HG02885 (cell line): ENCODE data around the gene HOXB7.

ENCODE experiments used
- ATAC-seq: cut with Tn5 transposase; IDR thresholded peaks from one replicate; pipeline ENCODE4 v1.9.1; 2021; ENCODE audit warnings: mild to moderate bottlenecking; ENCODE audit not compliant: unreplicated experiment, poor library complexity

Gene HOXB7

DNA sequence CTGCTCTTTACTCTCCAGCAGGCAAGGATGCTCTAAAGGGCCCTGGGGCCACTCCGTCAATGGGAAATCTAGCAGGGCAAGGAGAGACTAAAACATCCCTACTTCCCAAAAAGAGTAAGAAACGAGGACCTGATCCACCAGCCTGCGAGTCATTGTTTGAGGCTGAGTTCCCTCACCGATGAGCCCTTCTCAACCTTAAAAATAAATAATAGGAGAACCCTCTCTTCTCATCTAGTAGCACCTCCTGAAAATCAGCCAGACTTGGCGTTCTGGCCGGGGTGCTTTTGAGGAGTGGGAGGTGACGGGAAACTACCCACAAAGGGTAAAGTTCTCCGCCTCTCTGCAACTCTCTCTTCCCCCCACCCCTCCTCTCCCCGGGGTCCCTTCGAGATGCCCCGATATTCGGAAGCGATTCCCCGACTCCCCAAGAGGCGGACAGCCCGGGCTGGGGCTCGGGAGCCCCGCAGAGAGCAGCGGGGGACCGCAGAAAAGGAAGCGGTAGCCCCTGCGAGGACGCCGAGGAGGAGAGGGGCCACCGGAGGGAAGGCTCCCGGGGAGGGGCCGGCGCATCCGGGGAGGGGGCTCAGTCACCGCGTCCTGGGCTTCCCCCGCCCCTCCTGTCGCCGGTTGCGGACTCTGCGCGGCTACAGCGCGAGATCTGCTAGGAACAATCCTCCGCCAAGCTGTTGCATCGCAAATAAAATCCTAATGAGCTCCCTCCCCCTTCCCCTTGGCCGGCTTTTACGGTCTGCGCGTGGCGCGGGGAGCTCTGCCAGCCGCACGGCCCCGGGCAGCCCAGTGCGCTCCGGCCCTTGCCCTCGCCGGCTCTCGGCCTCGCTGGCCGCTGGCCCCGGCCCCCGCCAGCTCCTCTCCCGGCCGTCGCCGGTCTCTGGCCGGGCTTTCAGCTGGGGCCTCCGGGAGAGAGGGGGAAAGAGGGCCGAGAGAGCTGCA is 14.0 kb upstream of the HOXB7 start:
- no peak for ATAC-seq

DNA sequence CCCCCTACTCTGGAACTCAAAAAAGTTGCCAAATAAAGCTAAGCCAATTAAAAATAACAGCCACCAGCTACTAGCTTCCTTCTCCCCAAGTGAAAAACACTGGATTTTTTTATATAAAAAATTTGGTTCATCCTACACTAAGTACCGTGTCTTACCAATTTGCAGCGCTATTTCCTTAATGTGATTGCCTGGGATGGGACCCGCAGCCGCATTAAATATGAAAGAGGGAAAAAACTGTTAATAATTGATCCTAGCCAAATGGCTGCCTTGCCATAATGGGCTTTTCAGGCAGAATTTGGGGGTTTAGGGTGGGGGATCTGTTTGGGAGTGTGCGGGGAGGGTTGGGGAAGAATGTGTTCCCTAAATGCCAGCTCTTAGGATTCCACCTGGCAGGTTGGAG is 13.3 kb upstream of the HOXB7 start:
- ATAC-seq = no peak

DNA sequence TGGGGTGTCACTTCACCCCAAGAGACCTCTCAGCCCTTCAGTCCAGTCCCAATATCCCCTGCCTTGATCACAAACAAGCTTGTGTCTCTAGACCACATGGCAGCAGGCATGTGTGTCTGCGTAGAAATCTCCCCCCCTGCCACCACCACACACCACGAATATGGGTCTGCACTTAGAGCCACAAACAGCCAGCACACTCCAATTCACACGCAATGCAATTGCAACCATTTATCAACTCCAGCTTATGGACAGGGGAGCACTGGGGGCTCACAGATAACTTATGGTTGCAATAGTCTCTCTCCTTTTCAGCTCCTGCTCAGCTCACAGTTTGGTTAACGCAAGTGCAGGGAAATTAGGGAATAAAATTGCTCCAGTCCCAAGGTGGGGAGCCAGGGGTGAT is 12.8 kb upstream of the HOXB7 start:
- no peak for ATAC-seq

DNA sequence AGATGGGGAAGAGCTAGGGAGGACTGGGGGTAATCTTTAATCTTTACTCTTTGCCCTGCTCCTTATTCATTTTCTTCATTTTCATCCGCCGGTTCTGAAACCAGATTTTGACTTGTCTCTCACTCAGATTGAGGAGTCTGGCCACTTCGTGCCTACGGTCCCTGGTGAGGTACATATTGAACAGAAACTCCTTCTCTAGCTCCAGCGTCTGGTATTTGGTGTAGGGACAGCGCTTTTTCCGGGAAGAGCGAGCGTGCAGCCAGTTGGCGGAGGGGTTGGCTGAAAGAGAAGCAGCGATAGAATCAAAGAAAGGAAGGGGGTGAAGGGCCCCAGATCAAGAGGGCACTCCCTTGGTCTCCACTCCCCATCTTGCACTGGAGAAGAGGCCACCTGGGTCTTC is 12.0 kb upstream of the HOXB7 start:
- ATAC-seq = no peak

DNA sequence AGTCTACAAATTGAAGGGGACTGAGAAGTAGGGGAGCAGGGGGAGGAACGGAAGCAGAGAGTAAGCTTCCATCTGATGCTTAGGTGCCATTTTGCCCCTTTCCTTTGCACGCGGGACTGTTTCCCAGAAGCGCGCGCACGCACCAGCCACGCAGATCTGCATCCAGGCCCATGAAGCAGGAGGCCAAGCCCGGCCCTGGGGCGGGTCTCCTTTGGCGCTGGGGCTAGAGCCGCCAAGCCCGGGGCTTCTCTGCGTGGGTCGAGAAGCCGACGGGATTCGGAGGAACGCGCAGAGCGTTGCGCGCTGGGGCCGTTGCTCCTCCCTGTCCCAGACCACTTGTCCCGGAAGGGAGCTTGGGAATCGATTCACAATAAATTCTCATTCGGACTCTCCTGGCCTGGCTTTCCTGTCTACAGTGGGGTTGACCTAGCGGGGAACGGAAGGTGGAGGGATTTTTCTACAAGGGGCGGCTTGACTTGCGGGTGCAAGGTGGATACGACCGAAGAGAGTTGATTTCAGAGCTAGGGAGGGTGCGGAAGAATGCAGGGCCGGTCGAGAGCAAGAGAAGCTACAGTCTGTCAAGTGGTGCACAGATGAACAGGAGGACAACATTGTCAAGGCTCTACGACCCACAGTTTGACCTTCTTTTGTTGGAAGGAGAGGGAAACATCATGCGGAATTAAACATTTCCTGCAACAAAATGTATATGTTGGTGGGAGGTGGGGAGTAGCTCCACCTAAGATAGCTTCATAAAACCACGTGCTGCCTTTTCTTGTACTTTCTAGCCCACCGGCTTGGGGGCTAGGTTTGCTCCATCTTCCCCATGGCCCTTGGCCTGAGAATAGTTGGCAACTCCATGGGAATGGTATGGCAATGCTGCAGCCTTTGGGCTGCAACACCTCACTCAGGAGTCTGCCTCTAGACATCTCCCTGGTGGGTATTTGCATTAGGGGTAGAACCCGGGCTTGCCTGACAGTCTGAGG is 10.9 kb upstream of the HOXB7 start:
- no peak for ATAC-seq

DNA sequence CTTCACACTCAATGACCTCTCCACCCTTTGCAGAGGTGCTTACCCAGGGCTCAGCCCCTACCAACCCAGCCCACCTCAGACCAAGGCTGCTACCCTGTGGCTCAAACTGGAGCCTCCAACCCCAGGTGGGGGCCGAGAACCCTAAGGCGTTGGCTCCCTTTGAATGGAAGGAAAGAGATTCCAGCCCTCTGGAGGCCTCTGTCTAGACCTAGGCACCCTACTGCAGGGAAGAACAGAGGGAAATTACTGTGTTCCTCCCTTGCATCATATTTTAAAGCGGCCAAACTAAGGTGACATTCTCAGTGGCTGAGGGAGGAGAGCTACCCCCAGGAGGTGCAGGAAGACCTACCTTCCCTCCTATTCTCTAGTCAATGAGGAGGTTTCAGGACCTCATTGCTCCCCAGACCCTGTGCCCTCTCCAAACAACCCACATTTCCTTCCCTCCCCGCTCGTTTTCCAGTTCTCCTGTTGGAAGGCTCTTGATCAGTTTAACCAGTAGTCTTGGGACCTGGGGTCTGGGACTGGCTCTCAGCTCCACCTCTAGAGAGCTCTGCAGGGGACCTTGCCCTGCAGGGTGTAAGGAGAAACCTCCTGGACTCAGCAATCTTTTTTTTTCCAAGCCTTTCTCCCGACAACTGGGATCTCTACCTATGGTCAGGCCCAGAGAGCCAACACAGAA is 9.8 kb upstream of the HOXB7 start:
- ATAC-seq = no peak

DNA sequence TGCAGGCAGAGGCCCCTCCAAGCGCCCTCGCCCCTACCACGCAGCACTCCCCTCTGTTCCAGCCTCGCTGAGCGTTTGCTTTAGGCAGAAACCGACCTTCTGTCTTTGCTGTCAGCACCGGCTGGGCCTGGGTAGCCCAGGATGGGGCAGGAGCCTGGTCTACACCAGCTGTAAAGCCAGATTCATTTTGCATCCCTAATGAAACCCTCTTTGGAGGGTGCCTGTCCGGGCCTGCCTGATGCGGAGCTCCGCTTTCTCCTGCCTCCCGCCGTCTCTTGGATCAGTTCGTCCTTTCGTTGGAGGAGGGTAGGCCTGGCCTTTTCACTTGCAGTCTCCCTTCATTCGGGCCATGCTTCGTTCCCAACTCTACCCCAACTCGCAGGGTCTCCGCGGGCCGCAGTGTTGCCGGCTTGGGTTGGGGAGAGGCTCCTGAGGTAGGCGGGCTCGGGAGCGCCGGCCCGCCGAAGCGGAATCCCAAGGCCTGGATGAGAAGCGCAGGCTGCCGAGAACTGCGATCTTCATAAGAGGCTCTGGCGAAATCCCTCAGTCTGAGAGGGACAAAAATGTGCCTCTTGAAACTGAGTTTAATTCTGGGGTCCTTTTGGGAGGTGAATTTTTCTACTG is 9.1 kb upstream of the HOXB7 start:
- ATAC-seq = no peak

DNA sequence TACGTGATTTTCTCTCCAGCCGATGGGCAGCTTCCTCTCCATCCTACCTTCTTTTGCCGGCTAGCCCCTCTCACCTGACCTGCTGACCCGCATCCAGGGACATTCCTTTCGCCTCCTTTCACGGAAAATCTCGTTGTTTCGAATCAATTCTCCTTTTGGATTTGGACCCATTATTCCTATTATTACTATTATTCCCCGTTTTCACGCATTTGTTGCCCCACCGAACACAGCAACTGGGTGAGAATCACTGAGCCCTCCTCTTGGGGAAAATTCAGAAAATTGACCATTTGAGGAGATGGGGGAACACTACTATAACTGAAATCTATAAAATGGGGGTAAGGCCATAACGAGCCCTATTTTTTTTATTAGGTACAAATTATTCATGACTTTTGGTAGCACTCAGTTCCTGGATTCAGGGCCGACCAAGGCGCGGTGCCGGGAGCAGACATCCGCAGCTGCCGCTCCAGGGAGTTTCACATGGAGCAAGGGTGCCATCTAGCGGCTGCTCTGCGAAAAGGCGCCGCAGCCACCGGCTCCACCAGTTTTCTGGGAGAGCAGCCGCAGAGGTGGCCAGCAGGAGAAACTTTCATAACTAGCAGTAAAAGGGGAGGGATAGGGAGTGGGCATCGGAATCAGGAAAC is 7.6 kb upstream of the HOXB7 start:
- ATAC-seq = no peak

DNA sequence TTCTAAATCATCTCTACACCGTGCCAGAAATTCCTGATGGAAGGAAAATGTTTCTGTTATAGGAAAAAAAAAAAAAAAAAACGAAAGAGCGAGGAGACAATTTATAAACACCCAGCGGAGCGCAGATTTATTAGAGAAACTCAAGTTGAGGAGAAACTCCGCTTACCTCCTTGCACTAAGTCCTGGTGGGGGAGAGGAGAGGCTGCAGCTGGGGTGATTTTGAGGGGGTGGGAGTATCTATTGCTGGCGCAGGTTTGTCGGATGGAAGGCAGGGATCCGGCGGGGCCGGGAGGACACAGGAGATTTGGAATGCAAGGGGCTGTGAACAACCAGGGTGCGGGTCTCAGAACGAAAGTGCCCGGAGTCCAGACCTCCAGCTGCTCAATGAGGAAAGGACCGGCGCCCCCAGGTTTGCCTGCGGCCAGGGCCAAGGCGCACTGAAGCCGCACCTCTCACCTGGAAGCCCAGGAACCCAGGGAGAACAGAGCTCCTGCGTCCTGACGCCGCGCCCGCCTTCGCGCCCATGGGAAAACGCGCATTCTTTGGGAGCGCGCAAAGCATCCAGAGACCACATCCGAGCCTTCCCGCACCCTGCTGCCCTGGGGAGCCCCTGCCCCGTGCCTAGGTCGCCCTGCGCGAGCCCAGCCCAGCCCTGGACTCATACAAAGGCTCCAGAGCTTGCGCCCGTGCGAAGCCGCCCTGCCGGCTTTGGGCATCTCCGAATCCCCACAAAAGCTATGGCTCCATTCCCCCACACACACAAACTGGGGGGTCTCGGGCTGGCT is 6.8 kb upstream of the HOXB7 start:
- no peak for ATAC-seq

DNA sequence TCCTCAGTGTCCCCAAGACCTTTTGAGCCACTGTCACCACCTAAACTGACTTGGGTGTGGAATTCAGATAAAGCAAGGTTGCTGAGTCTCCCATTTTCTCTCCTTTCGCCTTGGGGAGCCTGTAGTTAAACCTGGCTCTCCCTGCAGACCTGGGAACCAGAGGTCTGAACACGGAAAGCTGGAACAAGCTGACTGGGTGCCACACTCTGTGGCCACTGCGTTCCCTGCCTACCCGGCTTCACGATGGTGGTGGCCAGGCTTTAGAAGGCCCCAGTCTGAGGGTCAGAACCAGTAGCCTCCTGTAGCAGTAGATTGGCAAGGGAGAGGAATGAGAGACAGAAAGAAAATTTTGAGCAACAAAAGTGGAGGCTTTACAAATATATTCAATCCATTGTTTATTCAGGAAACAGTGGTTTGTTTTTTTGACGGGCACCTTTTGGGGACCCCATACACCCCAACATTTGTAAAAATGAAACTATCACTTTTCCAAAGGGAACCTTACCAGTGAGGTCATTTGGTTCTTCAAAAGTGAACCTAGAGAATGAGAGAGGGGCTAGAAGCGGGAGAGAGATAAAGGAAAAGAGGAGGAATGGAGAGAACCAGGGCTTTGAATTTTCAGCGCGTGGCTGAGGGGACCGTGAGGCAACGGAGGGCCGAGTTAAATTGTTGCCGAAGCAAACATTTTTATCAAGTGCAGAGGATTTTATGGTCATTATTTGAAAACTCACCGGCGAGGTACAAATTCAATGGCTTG is 6.1 kb upstream of the HOXB7 start:
- ATAC-seq = no peak

DNA sequence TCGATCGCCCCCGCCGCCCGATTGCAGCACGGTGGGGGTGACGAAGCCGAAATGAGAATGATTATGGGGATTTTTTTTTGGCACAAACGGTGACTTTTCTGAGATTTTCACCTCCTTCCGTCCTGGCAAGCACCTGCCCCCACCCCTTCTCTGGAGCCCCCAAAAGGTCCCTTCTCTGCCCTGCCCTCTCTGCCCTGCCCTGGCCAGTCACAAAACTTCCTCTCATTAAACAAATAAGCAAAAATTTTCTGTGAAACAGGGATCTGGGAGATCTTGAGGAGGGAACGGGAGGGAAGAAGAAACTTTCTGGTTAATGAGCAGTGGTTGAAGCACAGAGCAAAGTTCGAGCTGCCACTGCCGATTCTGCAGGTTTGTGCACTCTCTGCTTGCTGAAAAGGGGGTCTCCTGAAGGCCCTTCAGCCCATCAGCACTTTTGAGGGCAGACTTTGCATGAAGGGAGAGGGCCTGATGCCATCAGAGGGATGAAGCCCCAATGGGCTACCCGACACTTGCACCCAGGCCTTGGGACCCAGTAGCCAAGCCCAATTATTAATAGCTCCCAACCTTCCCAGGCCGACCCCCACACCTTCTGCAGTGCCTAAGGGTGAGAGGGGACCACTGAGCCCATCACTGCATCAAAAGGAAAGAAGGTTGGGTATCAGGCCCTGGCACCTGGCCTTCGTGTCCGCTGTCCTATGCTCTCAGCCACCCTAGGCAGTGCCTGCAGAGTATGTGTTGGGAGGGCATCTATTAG is 5.3 kb upstream of the HOXB7 start:
- ATAC-seq = no peak

DNA sequence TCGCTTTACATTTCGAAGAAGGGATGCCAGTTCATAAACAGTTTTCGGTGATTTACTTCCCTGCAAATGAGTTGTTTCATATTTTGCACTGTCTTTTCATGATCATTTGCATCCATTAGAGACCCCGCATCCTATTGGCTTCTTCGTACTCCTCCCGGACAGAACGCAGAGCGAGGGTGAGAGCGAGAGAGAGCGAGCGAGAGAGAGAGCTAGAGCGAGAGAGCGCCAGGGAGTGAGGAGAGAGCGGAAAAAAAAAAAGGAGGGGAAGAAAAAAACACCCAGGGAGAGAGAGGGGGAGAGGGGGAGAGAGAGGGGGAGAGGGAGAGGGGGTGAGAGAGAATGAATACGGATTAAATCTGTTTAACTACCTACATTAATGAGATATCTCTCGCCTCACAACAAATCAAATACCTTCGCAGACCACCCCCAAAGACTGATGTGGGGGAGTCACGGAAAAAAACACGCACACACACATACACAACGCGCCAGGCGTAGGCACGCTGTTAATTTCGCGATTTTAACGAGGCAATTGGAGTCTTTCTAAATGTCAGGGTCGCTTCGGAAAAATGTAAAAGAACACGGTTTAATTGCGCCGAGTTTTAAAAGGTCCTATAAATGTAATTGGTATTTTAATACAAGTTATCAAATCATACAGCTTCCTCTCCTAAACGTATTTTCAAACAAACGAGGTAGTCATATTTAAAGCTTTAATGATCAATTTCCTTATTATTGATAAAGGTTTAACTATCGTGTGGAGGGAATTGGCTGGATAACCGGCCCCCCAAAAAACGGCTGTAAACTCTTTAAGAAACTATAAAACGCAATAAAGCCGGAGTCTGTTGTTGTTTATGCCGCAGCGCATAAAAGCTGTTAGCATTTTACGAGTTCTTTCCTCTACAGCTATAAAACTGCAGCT is 4.5 kb upstream of the HOXB7 start, which contains the start of gene HOXB8:
Gene HOXB8, minus strand, starts transcription at position 246 of the 916 bp plus-strand sequence. CDS start 588 bp downstream, outside the sequence.
- ATAC-seq = no peak

DNA sequence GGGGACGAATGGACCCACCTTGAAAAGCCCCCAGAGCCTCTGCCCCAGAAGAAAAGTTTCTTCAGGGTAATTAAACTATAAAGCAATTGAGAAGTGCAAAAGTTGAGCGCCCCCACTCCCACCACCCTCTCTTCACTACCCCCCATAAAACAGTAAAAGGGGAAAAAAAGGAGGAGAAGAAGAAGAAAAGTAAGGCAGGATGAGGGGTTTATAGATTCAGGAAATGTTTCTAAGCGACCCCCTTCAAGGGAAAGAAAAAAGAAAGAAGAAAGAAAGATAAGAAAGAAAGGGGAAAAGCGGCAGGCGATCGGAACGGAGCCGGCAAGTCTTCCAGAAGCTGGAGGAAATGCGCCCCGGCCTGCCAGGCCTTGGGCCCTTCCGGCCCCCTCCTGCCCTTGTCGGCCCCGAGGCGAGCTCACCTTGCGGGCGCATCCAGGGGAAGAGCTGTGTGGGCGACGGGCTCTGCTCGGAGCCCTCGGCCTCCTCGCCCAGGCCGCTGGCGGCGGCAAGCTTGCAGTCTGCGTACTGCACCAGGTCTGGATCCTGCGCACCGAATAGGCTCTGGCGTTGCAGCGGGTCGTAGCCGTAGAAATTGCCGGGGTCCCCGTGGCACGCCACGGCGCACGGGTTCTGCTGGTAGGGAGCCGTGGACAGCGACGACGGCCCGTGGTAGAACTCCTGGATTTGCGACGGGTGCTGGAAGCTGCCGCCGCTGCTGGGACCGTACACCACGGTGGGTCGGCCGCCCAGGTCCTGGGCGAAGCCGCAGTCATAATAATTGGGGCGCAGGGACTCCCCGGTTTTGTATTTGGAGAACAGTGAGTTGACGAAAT is 3.3 kb upstream of the HOXB7 start:
- ATAC-seq = no peak

DNA sequence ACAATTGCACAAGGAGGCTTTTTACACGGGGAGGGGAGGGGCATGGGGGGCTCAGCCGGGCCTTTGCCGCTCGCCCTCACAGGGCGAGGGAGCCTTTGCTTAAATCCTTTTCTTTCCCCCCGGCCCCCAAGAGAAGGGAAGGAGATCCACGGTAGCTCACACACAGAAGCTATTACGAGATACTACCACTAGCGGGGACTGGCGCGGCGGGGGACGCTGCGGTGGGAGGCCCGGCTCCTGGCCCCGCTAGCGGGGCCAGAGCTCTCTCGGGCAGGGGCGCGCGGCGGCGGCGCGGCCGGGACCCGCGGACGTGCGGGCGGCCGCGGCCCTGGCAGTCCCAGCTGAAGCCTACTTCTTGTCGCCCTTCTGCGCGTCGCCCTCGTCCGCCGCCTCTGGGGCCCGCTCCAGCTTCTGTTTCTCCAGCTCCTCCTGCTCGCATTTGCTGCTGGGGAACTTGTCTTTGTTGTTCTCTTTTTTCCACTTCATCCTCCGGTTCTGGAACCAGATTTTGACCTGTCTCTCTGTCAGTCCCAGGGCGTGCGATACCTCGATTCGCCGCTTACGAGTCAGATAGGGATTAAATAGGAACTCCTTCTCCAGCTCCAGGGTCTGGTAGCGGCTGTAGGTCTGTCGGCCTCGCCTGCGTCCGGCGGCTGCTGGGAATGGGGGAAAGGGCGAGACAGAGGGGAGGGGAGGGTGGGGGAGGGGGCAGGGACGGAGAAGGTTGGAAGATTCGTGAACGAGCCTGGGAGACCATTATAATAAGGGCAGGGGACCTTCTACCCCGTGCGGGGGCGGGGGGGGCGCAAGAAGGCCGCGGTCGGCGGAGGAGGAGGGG is 2.3 kb upstream of the HOXB7 start:
- ATAC-seq = no peak

DNA sequence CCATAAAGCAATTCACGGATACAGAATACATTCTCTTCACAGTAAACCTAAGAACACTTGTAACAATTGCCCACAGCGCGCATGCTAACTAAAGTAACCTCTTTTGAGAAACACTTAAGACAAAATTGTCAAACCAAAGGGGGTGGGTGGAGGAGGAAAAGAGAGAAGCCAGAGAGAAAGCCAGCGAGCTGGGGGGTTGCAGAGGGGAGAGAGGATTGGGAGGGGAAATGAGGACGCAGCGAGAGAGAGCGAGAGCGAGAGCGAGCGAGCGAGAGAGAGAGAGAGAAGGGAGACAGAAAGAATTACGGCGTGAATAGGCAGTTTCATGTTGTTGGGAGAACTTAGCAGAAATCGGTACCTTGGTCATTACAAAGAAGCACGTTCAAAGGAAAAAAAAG is 1.6 kb upstream of the HOXB7 start:
- ATAC-seq = no peak
